Measurements from ENCODE around the gene CC2D2B.
"Not testable (repeated sequence)": the region's sequence is repeated elsewhere in the genome, so short reads cannot be mapped to it uniquely, and the experiment has no call there.

The CC2D2B gene

DNA sequence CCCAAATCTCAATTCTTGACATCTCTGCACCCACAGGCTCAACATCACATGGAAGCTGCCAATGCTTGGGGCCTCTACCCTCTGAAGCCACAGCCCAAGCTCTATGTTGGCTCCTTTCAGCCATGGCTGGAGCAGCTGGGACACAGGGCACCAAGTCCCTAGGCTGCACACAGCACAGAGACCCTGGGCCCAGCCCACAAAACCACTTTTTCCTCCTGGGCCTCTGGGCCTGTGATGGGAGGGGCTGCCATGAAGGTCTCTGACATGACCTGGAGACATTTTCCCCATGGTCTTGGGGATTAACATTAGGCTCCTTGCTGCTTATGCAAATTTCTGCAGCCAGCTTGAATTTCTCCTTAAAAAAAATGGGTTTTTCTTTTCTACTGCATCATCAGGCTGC lies 33.0 kb upstream of the CC2D2B start:
- not testable (repeated sequence) for H2AFZ ChIP-seq (ENCODE audit: low read length, unreplicated experiment); H3K4me3 ChIP-seq (ENCODE audit: low read depth, low read length); H3K27ac ChIP-seq (ENCODE audit: low read depth, low read length); H3K27me3 ChIP-seq (ENCODE audit: insufficient read depth, low read length); H3K4me1 ChIP-seq (ENCODE audit: control insufficient read depth, insufficient read depth, low read length, unreplicated experiment); H3K79me2 ChIP-seq (ENCODE audit: control insufficient read depth, insufficient read depth, low read length, unreplicated experiment)
- H3K36me3 ChIP-seq (ENCODE audit: insufficient read depth, low read length) = peaks cover 10% of the 10 kb centered on the region

DNA sequence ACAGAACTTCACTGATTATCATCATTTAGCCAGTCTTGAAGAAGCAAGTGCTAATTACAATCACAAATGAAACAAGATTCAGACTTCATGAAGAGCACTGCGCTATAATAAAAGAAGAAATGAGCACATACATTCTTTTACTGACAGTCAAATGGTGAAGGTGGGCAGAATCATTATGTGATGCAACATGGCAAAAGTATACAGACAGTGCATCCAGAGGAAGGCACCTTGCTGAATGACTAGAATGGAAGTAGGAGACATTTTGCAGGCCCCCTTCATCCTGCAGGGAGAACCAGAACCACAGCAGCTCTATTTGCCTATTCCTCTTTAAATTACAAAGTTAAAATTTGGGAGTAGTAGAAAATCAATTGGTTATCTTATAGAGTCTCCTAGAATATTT lies 31.0 kb upstream of the CC2D2B start:
- H3K36me3 ChIP-seq (ENCODE audit: insufficient read depth, low read length) = peaks cover 10% of the 10 kb centered on the region
- no peaks in the 10 kb centered on the region for H3K79me2 ChIP-seq (ENCODE audit: control insufficient read depth, insufficient read depth, low read length, unreplicated experiment)
- no peak overlapping the region for H3K27ac ChIP-seq (ENCODE audit: low read depth, low read length)
- no peaks in the 10 kb centered on the region for H3K27me3 ChIP-seq (ENCODE audit: insufficient read depth, low read length)
- no peak overlapping the region for H3K4me3 ChIP-seq (ENCODE audit: low read depth, low read length)
- no peaks in the 10 kb centered on the region for H3K4me1 ChIP-seq (ENCODE audit: control insufficient read depth, insufficient read depth, low read length, unreplicated experiment)
- no peak overlapping the region for H2AFZ ChIP-seq (ENCODE audit: low read length, unreplicated experiment)

DNA sequence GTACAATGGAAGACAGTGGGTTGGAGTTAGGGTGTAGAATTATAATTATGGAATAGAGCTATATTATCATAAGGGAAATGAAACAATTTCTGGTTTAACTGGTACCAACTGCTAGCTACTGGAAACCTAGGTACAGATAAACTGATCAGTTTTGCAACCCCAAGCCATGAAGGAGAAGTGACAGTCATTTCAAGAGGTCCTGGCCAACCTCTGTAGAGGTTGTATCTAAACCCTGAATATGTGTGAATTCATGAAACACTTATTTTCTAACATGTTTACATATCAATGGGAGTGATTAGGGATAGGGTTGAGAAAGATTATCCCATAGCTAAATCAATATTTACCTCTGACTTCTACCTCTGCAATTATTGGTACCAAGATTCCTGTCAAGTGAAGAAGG lies 29.9 kb upstream of the CC2D2B start:
- H3K4me1 ChIP-seq (ENCODE audit: control insufficient read depth, insufficient read depth, low read length, unreplicated experiment) = no peaks in the 10 kb centered on the region
- H3K4me3 ChIP-seq (ENCODE audit: low read depth, low read length) = no peak overlapping the region
- H3K79me2 ChIP-seq (ENCODE audit: control insufficient read depth, insufficient read depth, low read length, unreplicated experiment) = no peaks in the 10 kb centered on the region
- H3K27me3 ChIP-seq (ENCODE audit: insufficient read depth, low read length) = no peaks in the 10 kb centered on the region
- no peak overlapping the region for H2AFZ ChIP-seq (ENCODE audit: low read length, unreplicated experiment)
- H3K36me3 ChIP-seq (ENCODE audit: insufficient read depth, low read length) = peaks cover 10% of the 10 kb centered on the region
- no peak overlapping the region for H3K27ac ChIP-seq (ENCODE audit: low read depth, low read length)

DNA sequence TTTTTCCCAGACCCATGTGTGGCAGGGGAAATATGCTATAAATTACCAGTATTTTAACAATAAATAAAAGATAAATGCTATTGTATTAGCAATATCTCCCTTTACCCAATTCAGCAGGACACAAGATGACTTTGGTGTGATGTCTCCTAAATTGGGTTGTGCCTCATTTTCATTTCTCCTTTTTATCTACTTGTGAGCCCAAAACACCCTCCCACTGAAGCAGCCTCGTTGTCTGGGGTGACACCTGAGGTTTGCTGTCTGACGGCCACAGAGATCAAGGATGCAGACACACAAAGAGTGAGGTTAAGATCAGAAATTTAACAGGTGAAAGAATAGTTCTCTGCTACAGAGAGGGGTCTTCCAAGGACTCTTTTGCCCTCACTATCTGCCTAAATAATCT lies 27.1 kb upstream of the CC2D2B start:
- no peak overlapping the region for H3K4me3 ChIP-seq (ENCODE audit: low read depth, low read length)
- H3K27me3 ChIP-seq (ENCODE audit: insufficient read depth, low read length) = no peaks in the 10 kb centered on the region
- no peak overlapping the region for H3K27ac ChIP-seq (ENCODE audit: low read depth, low read length)
- H3K79me2 ChIP-seq (ENCODE audit: control insufficient read depth, insufficient read depth, low read length, unreplicated experiment) = no peaks in the 10 kb centered on the region
- H3K4me1 ChIP-seq (ENCODE audit: control insufficient read depth, insufficient read depth, low read length, unreplicated experiment) = no peaks in the 10 kb centered on the region
- no peak overlapping the region for H2AFZ ChIP-seq (ENCODE audit: low read length, unreplicated experiment)
- peaks cover 5% of the 10 kb centered on the region; the same call in 1 of the 2 replicates for H3K36me3 ChIP-seq (ENCODE audit: insufficient read depth, low read length)

DNA sequence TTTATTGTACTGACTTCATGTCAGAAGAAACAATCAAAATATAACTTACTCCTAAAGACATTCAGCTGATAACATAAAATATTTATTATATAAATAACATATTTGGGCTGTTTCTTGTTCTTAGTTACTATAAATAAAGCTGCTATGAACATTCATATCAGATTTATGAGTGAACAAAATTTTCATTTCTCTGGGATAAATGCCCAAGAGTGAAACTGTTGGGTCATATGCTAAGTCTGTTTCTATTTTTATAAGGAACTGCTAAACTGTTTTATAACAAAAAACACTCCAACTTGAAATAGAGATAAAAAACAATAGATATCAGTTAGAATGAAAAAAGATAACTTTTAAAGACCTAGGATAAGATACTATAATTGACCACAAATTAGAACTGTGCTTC lies 26.5 kb upstream of the CC2D2B start:
- H3K27ac ChIP-seq (ENCODE audit: low read depth, low read length) = no peak overlapping the region
- H3K36me3 ChIP-seq (ENCODE audit: insufficient read depth, low read length) = no peaks in the 10 kb centered on the region
- no peaks in the 10 kb centered on the region for H3K79me2 ChIP-seq (ENCODE audit: control insufficient read depth, insufficient read depth, low read length, unreplicated experiment)
- no peak overlapping the region for H3K4me3 ChIP-seq (ENCODE audit: low read depth, low read length)
- no peak overlapping the region for H2AFZ ChIP-seq (ENCODE audit: low read length, unreplicated experiment)
- no peaks in the 10 kb centered on the region for H3K4me1 ChIP-seq (ENCODE audit: control insufficient read depth, insufficient read depth, low read length, unreplicated experiment)
- H3K27me3 ChIP-seq (ENCODE audit: insufficient read depth, low read length) = no peaks in the 10 kb centered on the region

DNA sequence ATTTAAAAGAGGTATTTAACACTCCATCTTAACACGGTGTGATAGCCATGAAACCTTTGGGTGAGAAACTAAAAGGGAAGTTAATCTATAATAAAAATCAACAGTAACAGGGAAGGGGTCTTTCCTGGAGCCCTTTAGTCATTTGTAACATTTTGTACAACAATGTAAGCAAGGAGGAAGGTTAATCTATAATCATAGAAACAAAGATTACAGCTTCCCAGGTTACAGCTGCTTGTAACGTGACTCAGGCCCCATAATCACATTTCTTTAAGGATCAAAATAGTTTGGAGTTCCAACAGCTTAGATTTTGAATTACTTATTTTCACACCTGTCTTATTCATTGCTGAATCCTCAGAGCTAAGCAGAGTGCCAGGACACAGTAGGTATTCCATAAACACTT lies 17.9 kb upstream of the CC2D2B start:
- Histone ChIP-seq H3K36me3 (ENCODE audit: insufficient read depth, low read length) (no peaks in the 10 kb centered on the region), H3K27me3 (ENCODE audit: insufficient read depth, low read length) (no peaks in the 10 kb centered on the region), H3K79me2 (ENCODE audit: control insufficient read depth, insufficient read depth, low read length, unreplicated experiment) (no peaks in the 10 kb centered on the region), H3K4me3 (ENCODE audit: low read depth, low read length) (no peak overlapping the region), H2AFZ (ENCODE audit: low read length, unreplicated experiment) (no peak overlapping the region), H3K4me1 (ENCODE audit: control insufficient read depth, insufficient read depth, low read length, unreplicated experiment) (no peaks in the 10 kb centered on the region), H3K27ac (ENCODE audit: low read depth, low read length) (no peak overlapping the region)

DNA sequence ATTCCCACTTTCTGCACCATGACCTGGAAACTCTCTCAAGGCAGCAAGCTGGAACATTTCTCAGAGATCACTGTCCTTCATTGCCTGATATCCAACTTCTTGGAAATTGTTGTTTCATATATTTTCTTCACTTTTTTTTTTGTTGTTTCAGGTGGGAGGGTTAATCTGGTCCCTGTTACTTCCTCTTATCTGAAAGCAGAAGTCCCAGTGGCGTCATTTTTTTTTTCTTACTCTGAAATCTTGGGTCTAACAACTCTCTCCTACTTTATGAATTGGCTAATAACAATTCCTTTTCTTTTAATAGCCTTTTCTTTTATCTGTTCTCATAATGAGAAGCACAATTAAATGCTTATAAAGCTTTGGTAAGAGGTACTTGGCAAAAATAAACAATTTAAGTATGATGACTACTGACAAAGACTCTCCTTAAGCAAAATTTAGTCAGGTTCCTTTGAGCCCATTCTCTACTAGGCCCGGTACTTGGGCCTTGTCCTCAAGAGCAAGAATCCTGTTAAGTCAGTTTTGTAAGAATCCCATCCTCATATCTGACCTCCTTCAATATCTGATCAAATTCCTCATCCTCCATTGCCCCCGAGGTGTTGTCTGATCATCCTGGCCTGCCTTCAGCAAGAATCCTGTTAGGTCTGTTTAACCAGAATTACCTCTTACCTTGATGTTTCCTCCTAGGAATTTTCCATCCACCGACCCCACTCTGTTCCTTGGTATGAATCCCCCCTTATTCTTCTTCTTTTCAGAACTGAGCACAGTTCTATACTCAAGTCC lies 11.5 kb upstream of the CC2D2B start:
- peaks cover 8% of the 10 kb centered on the region for H3K36me3 ChIP-seq (ENCODE audit: insufficient read depth, low read length)
- H2AFZ ChIP-seq (ENCODE audit: low read length, unreplicated experiment) = no peak overlapping the region
- H3K27ac ChIP-seq (ENCODE audit: low read depth, low read length) = no peak overlapping the region

DNA sequence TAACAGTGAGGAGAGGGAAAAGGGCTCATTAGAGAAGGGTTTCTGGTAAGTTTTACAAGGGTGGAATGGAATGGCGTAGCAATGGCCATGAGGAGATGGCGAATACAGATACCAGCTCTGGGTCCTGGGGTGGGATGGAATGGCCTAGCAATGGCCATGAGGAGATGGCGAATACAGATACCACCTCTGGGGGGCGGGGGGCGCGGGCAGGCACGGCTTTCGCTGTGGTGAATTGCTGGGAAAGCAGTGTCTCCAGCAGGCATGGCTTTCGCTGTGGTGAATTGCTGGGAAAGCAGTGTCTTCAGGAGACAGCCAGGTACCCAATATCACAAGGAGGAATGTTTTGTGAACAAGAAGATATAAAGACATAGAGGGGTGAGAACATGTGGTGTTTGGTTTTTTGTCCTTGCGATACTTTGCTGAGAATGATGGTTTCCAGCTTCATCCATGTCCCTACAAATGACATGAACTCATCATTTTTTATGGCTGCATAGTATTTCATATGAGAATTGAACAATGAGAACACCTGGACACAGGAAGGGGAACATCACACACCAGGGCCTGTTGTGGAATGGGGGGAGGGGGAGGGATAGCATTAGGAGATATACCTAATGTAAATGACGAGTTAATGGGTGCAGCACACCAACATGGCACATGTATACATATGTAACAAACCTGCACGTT lies 1.7 kb upstream of the CC2D2B start:
- H3K4me3 ChIP-seq (ENCODE audit: low read depth, low read length); H3K36me3 ChIP-seq (ENCODE audit: insufficient read depth, low read length); H2AFZ ChIP-seq (ENCODE audit: low read length, unreplicated experiment): not testable (repeated sequence)

More for the DNA sequence above, 11.5 kb upstream of the CC2D2B start:
- H3K4me3 ChIP-seq (ENCODE audit: low read depth, low read length) = no peak overlapping the region
- no peaks in the 10 kb centered on the region for H3K27me3 ChIP-seq (ENCODE audit: insufficient read depth, low read length)
- no peaks in the 10 kb centered on the region for H3K79me2 ChIP-seq (ENCODE audit: control insufficient read depth, insufficient read depth, low read length, unreplicated experiment)
- H3K4me1 ChIP-seq (ENCODE audit: control insufficient read depth, insufficient read depth, low read length, unreplicated experiment) = no peaks in the 10 kb centered on the region

DNA sequence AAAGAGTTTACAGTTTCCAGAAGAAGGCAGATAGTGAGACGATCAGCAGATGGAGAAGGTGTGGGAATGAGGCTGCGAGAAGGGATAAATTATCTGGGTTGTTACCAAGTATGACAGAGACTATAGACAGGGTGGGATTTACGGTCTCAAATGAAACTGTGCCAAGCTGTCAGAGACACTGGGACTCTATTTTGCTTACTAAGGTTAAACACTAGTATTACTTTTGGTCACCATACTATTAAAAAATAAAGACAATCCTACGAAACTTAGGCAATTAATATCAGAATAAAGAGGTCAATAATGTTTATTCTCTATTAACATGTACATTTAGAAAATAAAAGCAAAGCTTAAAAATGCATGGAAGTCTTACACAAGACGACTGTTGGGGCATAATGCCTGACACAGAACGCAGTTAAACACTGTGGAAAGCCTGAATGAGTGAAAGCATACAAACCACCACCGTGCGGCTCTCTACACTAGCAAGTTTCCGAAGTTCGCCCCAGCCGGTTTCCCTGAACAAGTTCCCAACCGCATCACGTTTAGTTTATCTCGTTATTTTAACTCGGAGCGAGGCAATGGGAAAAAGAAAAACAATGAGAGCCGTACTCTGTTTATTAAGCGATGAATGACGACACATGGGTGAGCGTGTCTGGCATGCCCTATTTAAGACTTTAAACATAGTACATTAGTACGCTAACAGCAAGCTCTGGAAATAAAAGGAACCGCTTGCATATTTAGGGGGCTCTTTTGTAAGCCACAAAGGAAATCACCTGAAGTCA lies 909 bp upstream of the CC2D2B start:
- Histone ChIP-seq H3K79me2 (ENCODE audit: control insufficient read depth, insufficient read depth, low read length, unreplicated experiment) (peaks cover 3% of the 10 kb centered on the region), H2AFZ (ENCODE audit: low read length, unreplicated experiment) (peak overlapping the region; percentile 94), H3K4me1 (ENCODE audit: control insufficient read depth, insufficient read depth, low read length, unreplicated experiment) (no peaks in the 10 kb centered on the region), H3K27ac (ENCODE audit: low read depth, low read length) (peak overlapping the region; percentile 19; the same call in 1 of the 2 replicates), H3K4me3 (ENCODE audit: low read depth, low read length) (peak overlapping the region; percentile 95), H3K27me3 (ENCODE audit: insufficient read depth, low read length) (no peaks in the 10 kb centered on the region), H3K36me3 (ENCODE audit: insufficient read depth, low read length) (no peaks in the 10 kb centered on the region)

More for the DNA sequence above, 1.7 kb upstream of the CC2D2B start:
- H3K79me2 ChIP-seq (ENCODE audit: control insufficient read depth, insufficient read depth, low read length, unreplicated experiment); H3K4me1 ChIP-seq (ENCODE audit: control insufficient read depth, insufficient read depth, low read length, unreplicated experiment); H3K27ac ChIP-seq (ENCODE audit: low read depth, low read length); H3K27me3 ChIP-seq (ENCODE audit: insufficient read depth, low read length): not testable (repeated sequence)

DNA sequence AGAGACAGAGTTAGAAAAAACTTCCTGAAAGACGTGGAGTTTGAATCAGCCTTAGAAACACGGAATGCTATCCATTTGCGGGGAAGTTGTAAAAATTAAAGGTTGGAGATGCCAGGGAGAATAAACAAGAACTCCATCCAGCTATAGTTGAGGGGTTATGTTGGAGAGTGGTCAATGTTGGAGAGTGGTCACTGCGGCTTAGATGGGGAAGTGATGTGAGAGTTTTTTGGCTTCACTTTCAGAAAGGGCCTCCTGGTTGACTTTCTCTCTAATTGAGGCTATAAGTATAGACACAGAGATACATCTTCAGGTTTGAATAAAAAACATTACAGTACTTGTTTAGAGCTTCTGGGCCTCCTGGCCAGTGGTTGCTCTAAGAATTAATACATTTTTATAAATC lies 675 bp downstream of the CC2D2B start:
- peak overlapping the region; percentile 94 for H2AFZ ChIP-seq (ENCODE audit: low read length, unreplicated experiment)
- peak overlapping the region; percentile 95 for H3K4me3 ChIP-seq (ENCODE audit: low read depth, low read length)

More for the DNA sequence above, 675 bp downstream of the CC2D2B start:
- Histone ChIP-seq H3K27me3 (ENCODE audit: insufficient read depth, low read length) (no peaks in the 10 kb centered on the region), H3K4me1 (ENCODE audit: control insufficient read depth, insufficient read depth, low read length, unreplicated experiment) (no peaks in the 10 kb centered on the region), H3K36me3 (ENCODE audit: insufficient read depth, low read length) (no peaks in the 10 kb centered on the region), H3K27ac (ENCODE audit: low read depth, low read length) (no peak overlapping the region), H3K79me2 (ENCODE audit: control insufficient read depth, insufficient read depth, low read length, unreplicated experiment) (peaks cover 3% of the 10 kb centered on the region)
